PC-3 (cell line): Measurements from ENCODE around the gene RTN4RL2. TPM values are rescaled to one million over a fixed set of nuclear protein-coding genes. Genes with fewer than 3 reads are reported as not detected.

ENCODE experiments used
- ATAC-seq: fragments of 200-7000 bp; cut with Tn5 transposase; 2 replicates; pipeline ENCODE4 v1.9.1; 2020; ENCODE audit warnings: mild to moderate bottlenecking, moderate library complexity
- BruUV-seq: library from RNA; stranded (reverse); fragments of 400-500 nt; replicated peaks from 2 replicates; lab custom pipeline; 2021; lab: Mats Ljungman, UMichigan
- CTCF ChIA-PET: fragments of 300-600 bp; sonication (Branson Sonifier 250); formaldehyde crosslinking; loops from one replicate; lab custom pipeline; 2022; ENCODE audit warnings: antibody characterized with exemption; lab: Charles Lee
- POLR2A ChIA-PET: fragments of 300-600 bp; sonication (Branson Sonifier 250); formaldehyde crosslinking; loops from one replicate; lab custom pipeline; 2022; ENCODE audit warnings: antibody characterized with exemption; ENCODE audit not compliant: unreplicated experiment; lab: Charles Lee
- DNase-seq: peaks from one replicate; pipeline ENCODE4 v3.0.0-alpha.2; 2015
- H2AFZ ChIP-seq: fragments of 300-600 bp; sonication (generic); 2 replicates; pipeline ENCODE4 v1.6.0; 2016; ENCODE audit warnings: antibody characterized with exemption, low read length
- H3F3A ChIP-seq: fragments of 300-600 bp; sonication (generic); one replicate; pipeline ENCODE4 v1.6.0; 2017; ENCODE audit warnings: antibody characterized with exemption, low read length, control low read depth, mild to moderate bottlenecking; ENCODE audit not compliant: unreplicated experiment
- H3K27ac ChIP-seq: fragments of 300-600 bp; sonication (generic); 2 replicates; pipeline ENCODE4 v1.5.1; 2016; ENCODE audit warnings: mild to moderate bottlenecking, low read length
- H3K27me3 ChIP-seq: fragments of 300-600 bp; sonication (generic); 2 replicates; pipeline ENCODE4 v1.6.1; 2016; ENCODE audit warnings: low read length, mixed read lengths
- H3K36me3 ChIP-seq: fragments of 300-600 bp; sonication (generic); 2 replicates; pipeline ENCODE4 v1.6.1; 2016; ENCODE audit warnings: low read depth, mixed run types, low read length, mixed read lengths
- H3K4me1 ChIP-seq: fragments of 300-600 bp; sonication (generic); 2 replicates; pipeline ENCODE4 v1.5.1; 2016; ENCODE audit warnings: low read length; ENCODE audit not compliant: insufficient read depth
- H3K4me2 ChIP-seq: fragments of 300-600 bp; sonication (generic); 2 replicates; pipeline ENCODE4 v1.6.0; 2016; ENCODE audit warnings: low read length
- H3K4me3 ChIP-seq: fragments of 300-600 bp; sonication (generic); 2 replicates; pipeline ENCODE4 v1.5.1; 2016; ENCODE audit warnings: mild to moderate bottlenecking, low read length, mixed read lengths
- H3K79me2 ChIP-seq: fragments of 300-600 bp; sonication (generic); 2 replicates; pipeline ENCODE4 v1.6.1; 2017; ENCODE audit warnings: low read length, mixed read lengths
- H3K9ac ChIP-seq: fragments of 300-600 bp; sonication (generic); 2 replicates; pipeline ENCODE4 v1.6.0; 2016; ENCODE audit warnings: mild to moderate bottlenecking, low read length
- H3K9me2 ChIP-seq: fragments of 300-600 bp; sonication (generic); replicated peaks from 2 replicates; pipeline ENCODE4 v1.6.1; 2016; ENCODE audit warnings: mixed run types, low read length, mixed read lengths
- H3K9me3 ChIP-seq: fragments of 300-600 bp; sonication (generic); 2 replicates; pipeline ENCODE4 v1.6.1; 2016; ENCODE audit warnings: low read length, mixed read lengths
- H4K20me1 ChIP-seq: fragments of 300-600 bp; sonication (generic); 2 replicates; pipeline ENCODE4 v1.6.1; 2016; ENCODE audit warnings: low read length, mixed read lengths
- CTCF ChIP-seq: fragments of 300-600 bp; sonication (generic); conservative IDR thresholded peaks from 2 replicates; pipeline ENCODE4 v1.5.1; 2017; ENCODE audit warnings: antibody characterized with exemption, low read depth, mild to moderate bottlenecking, low read length
- EZH2 ChIP-seq: fragments of 300-600 bp; sonication (generic); IDR thresholded peaks from one replicate; pipeline ENCODE4 v1.6.1; 2017; ENCODE audit warnings: antibody characterized with exemption, mild to moderate bottlenecking, low read length; ENCODE audit not compliant: unreplicated experiment
- EZH2phosphoT487 ChIP-seq: fragments of 300-600 bp; sonication (generic); IDR thresholded peaks from 2 replicates; pipeline ENCODE4 v1.6.1; 2018; ENCODE audit warnings: mild to moderate bottlenecking, antibody characterized with exemption, low read length, borderline replicate concordance
- intact Hi-C: fragments of 100-400 bp; cut with micrococcal nuclease; formaldehyde crosslinking; loops from 2 replicates; pipeline ENCODE4 v1.9.0; 2023
- total RNA-seq: library from RNA; depleted of rRNA; stranded (reverse); fragments of >200 nt; gene quantifications from 2 replicates; pipeline ENCODE4 v1.2.3, GENCODE V29; 2014

Gene RTN4RL2
- total RNA-seq, 1 experiment from 2014 or later = 3.5 TPM

- peak overlapping the region; percentile 90 for H2AFZ ChIP-seq
- H3K9me2 ChIP-seq = no peaks in the 10 kb centered on the region
- H4K20me1 ChIP-seq = no peaks in the 10 kb centered on the region
- no peak overlapping the region for H3K27ac ChIP-seq
- ChIA-PET POLR2A (interaction anchor here (0.6 kb wide), 2 partner anchors 15 to 341 kb away, joined by 4 read pairs; no protein-coding TSS in a partner anchor), CTCF (interaction anchor here (0.6 to 2.1 kb wide), 6 partner anchors 15 to 115 kb away, joined by 3 to 21 read pairs (median 4); no protein-coding TSS in a partner anchor)
- H3K9me3 ChIP-seq = no peaks in the 10 kb centered on the region
- H3K9ac ChIP-seq = no peak overlapping the region
- peak overlapping the region; percentile 58 for H3K4me3 ChIP-seq
- peaks cover 24% of the 10 kb centered on the region for H3K4me1 ChIP-seq
- TF ChIP-seq EZH2phosphoT487 (peak; percentile 16; the same call in 1 of the 2 replicates), EZH2 (peak; percentile 88), CTCF (no peak)
- DNase-seq = peak; percentile 30
- H3K27me3 ChIP-seq = peaks cover 13% of the 10 kb centered on the region
- H3K4me2 ChIP-seq = peak overlapping the region; percentile 77
- intact Hi-C loops = no loop called here
- no peaks in the 10 kb centered on the region for H3K36me3 ChIP-seq
- H3K79me2 ChIP-seq = no peaks in the 10 kb centered on the region
- BruUV-seq = no TSS peak
- ATAC-seq = no peak
- no peaks in the 10 kb centered on the region for H3F3A ChIP-seq
These were observed 935 bp upstream of the RTN4RL2 start for GRCh38 chr11:57459164-57460021.

GRCh38 chr11:57460758-57461749, 726 bp downstream of the RTN4RL2 start:
- Histone ChIP-seq H3K9me2 (no peaks in the 10 kb centered on the region), H3K9ac (no peak overlapping the region), H3K4me3 (peak overlapping the region; percentile 58), H3K4me2 (peak overlapping the region; percentile 77), H4K20me1 (no peaks in the 10 kb centered on the region), H3K36me3 (no peaks in the 10 kb centered on the region), H3F3A (no peaks in the 10 kb centered on the region), H2AFZ (peak overlapping the region; percentile 90), H3K79me2 (no peaks in the 10 kb centered on the region), H3K27ac (no peak overlapping the region), H3K4me1 (peaks cover 24% of the 10 kb centered on the region), H3K27me3 (peaks cover 13% of the 10 kb centered on the region), H3K9me3 (no peaks in the 10 kb centered on the region)
- TF ChIP-seq CTCF = no peak
- no peak for TF ChIP-seq EZH2
- no TSS peak for BruUV-seq
- ChIA-PET POLR2A (no interaction called here), CTCF (interaction anchor here (0.7 kb wide), 1 partner anchor 20 kb away, joined by 4 read pairs; no protein-coding TSS in a partner anchor)
- DNase-seq (peak; percentile 11), ATAC-seq (no peak)
- intact Hi-C loops = no loop called here
